NCI-H1417 treated with DMSO at 0.1 percent for 48 hours (cell line): ENCODE results near the gene AOAH.

Source experiments
- DNase-seq: peaks from one replicate; lab custom pipeline; 2025; lab: John Stamatoyannopoulos, UW

Gene AOAH

GRCh38 chr7:36691983-36692382 is 32.3 kb downstream of the AOAH start:
- no peak for DNase-seq

- no peak for DNase-seq
These were observed 33.6 kb downstream of the AOAH start for GRCh38 chr7:36690514-36691187.

GRCh38 chr7:36690041-36690440 is 34.3 kb downstream of the AOAH start:
- no peak for DNase-seq

- no peak for DNase-seq
These were observed 37.8 kb downstream of the AOAH start for GRCh38 chr7:36686499-36686898.

GRCh38 chr7:36684954-36685353 is 39.3 kb downstream of the AOAH start:
- DNase-seq = no peak

GRCh38 chr7:36683695-36684357 is 40.5 kb downstream of the AOAH start:
- DNase-seq = no peak

- no peak for DNase-seq
These were observed 41.2 kb downstream of the AOAH start for GRCh38 chr7:36683111-36683510.

- no peak for DNase-seq
These were observed 42.2 kb downstream of the AOAH start for GRCh38 chr7:36682102-36682501.

- DNase-seq = no peak
These were observed 46.4 kb downstream of the AOAH start for GRCh38 chr7:36677769-36678437.

- DNase-seq = no peak
These were observed 50.6 kb downstream of the AOAH start for GRCh38 chr7:36673703-36674102.

- no peak for DNase-seq
These were observed 52.9 kb downstream of the AOAH start for GRCh38 chr7:36671432-36671829.

- DNase-seq = no peak
These were observed 53.5 kb downstream of the AOAH start for GRCh38 chr7:36670585-36671431.

GRCh38 chr7:36668750-36669149 is 55.5 kb downstream of the AOAH start:
- no peak for DNase-seq

GRCh38 chr7:36668080-36668479 is 56.2 kb downstream of the AOAH start:
- no peak for DNase-seq

GRCh38 chr7:36667007-36667745 is 57.1 kb downstream of the AOAH start:
- DNase-seq = no peak

- no peak for DNase-seq
These were observed 60.8 kb downstream of the AOAH start for GRCh38 chr7:36663481-36663880.

- no peak for DNase-seq
These were observed 63.0 kb downstream of the AOAH start for GRCh38 chr7:36661135-36661840.

- DNase-seq = no peak
These were observed 64.5 kb downstream of the AOAH start for GRCh38 chr7:36659638-36660341.

GRCh38 chr7:36659172-36659516 is 65.2 kb downstream of the AOAH start:
- DNase-seq = no peak

GRCh38 chr7:36658335-36659171 is 65.7 kb downstream of the AOAH start:
- no peak for DNase-seq
